ENCODE measurements around the gene TLCD3B. TPM values are rescaled to one million over a fixed set of nuclear protein-coding genes. Genes with fewer than 3 reads are reported as not detected.
"Not testable (repeated sequence)": the region's sequence is repeated elsewhere in the genome, so short reads cannot be mapped to it uniquely, and the experiment has no call there.

TLCD3B gene
- total RNA-seq, 1 donor from 2014 or later = 1.5 TPM

- peaks cover 6% of the 10 kb centered on the region for H3K4me1 Mint-ChIP-seq (ENCODE audit: low read depth)
- no peak overlapping the region for H3K27ac Mint-ChIP-seq
- no peak overlapping the region for H3K4me3 Mint-ChIP-seq (ENCODE audit: low read depth)
- H3K9me3 Mint-ChIP-seq (ENCODE audit: low read depth) = no peaks in the 10 kb centered on the region
- no peak for TF ChIP-seq CTCF (IDR thresholded peaks at IDR 0.05; ENCODE audit: unreplicated experiment)
- DNase-seq (ENCODE audit: low spot score, unreplicated experiment) = no peak
- H3K36me3 Mint-ChIP-seq (ENCODE audit: insufficient read depth) = no peaks in the 10 kb centered on the region
- H3K27me3 Mint-ChIP-seq = peaks cover 7% of the 10 kb centered on the region
Observed at GRCh38 chr16:30049871-30050270, 18.8 kb upstream of the TLCD3B start.

- no peaks in the 10 kb centered on the region for H3K36me3 Mint-ChIP-seq (ENCODE audit: insufficient read depth)
- no peaks in the 10 kb centered on the region for H3K9me3 Mint-ChIP-seq (ENCODE audit: low read depth)
- no peak overlapping the region for H3K4me3 Mint-ChIP-seq (ENCODE audit: low read depth)
- DNase-seq (ENCODE audit: low spot score, unreplicated experiment) = no peak
- peaks cover 8% of the 10 kb centered on the region for H3K27me3 Mint-ChIP-seq
- no peaks in the 10 kb centered on the region for H3K4me1 Mint-ChIP-seq (ENCODE audit: low read depth)
- TF ChIP-seq CTCF (IDR thresholded peaks at IDR 0.05; ENCODE audit: unreplicated experiment) = no peak
- no peak overlapping the region for H3K27ac Mint-ChIP-seq
Observed at GRCh38 chr16:30046588-30046987, 15.5 kb upstream of the TLCD3B start.

GRCh38 chr16:30046178-30046577 lies 15.1 kb upstream of the TLCD3B start:
- Mint-ChIP-seq H3K27ac (no peak overlapping the region), H3K27me3 (peaks cover 8% of the 10 kb centered on the region), H3K4me3 (ENCODE audit: low read depth) (no peak overlapping the region), H3K9me3 (ENCODE audit: low read depth) (no peaks in the 10 kb centered on the region), H3K36me3 (ENCODE audit: insufficient read depth) (no peaks in the 10 kb centered on the region), H3K4me1 (ENCODE audit: low read depth) (no peaks in the 10 kb centered on the region)
- no peak for TF ChIP-seq CTCF (IDR thresholded peaks at IDR 0.05; ENCODE audit: unreplicated experiment)
- DNase-seq (ENCODE audit: low spot score, unreplicated experiment) = no peak

- no peak overlapping the region for H3K4me3 Mint-ChIP-seq (ENCODE audit: low read depth)
- no peaks in the 10 kb centered on the region for H3K36me3 Mint-ChIP-seq (ENCODE audit: insufficient read depth)
- peaks cover 18% of the 10 kb centered on the region for H3K27me3 Mint-ChIP-seq
- no peak overlapping the region for H3K27ac Mint-ChIP-seq
- no peaks in the 10 kb centered on the region for H3K9me3 Mint-ChIP-seq (ENCODE audit: low read depth)
- peak; percentile 49 for TF ChIP-seq CTCF (IDR thresholded peaks at IDR 0.05; ENCODE audit: unreplicated experiment)
- H3K4me1 Mint-ChIP-seq (ENCODE audit: low read depth) = peaks cover 1% of the 10 kb centered on the region
- no peak for DNase-seq (ENCODE audit: low spot score, unreplicated experiment)
Observed at GRCh38 chr16:30041841-30042240, 10.8 kb upstream of the TLCD3B start.

- not testable (repeated sequence) for H3K27ac Mint-ChIP-seq; H3K4me1 Mint-ChIP-seq (ENCODE audit: low read depth); H3K4me3 Mint-ChIP-seq (ENCODE audit: low read depth)
Observed at GRCh38 chr16:30040690-30041089, 9.6 kb upstream of the TLCD3B start.

GRCh38 chr16:30040221-30040620 lies 9.2 kb upstream of the TLCD3B start:
- Mint-ChIP-seq H3K4me1 (ENCODE audit: low read depth) (peaks cover 1% of the 10 kb centered on the region), H3K36me3 (ENCODE audit: insufficient read depth) (no peaks in the 10 kb centered on the region), H3K4me3 (ENCODE audit: low read depth) (no peak overlapping the region), H3K27ac (no peak overlapping the region), H3K27me3 (peaks cover 28% of the 10 kb centered on the region), H3K9me3 (ENCODE audit: low read depth) (no peaks in the 10 kb centered on the region)
- no peak for DNase-seq (ENCODE audit: low spot score, unreplicated experiment)
- no peak for TF ChIP-seq CTCF (IDR thresholded peaks at IDR 0.05; ENCODE audit: unreplicated experiment)

More at GRCh38 chr16:30040690-30041089, 9.6 kb upstream of the TLCD3B start:
- H3K9me3 Mint-ChIP-seq (ENCODE audit: low read depth); H3K36me3 Mint-ChIP-seq (ENCODE audit: insufficient read depth); DNase-seq (ENCODE audit: low spot score, unreplicated experiment): not testable (repeated sequence)
- H3K27me3 Mint-ChIP-seq = peaks cover 27% of the 10 kb centered on the region
